Heart left ventricle (tissue), 13 donors: ENCODE data around the gene ZBTB20.

Experiments used
- CTCF ChIP-seq, 12 donors: fragments of 200-600 bp; sonication (generic) in 4 of 12; IDR thresholded peaks; one replicate each; pipeline versions ENCODE4 v1.5.0 to v1.8.0; 2018 to 2022; ENCODE audit warnings: antibody characterized with exemption in 12 of 12, mild to moderate bottlenecking in 5 of 12
- POLR2A ChIP-seq, 2 donors: fragments of 450-650 bp; IDR thresholded peaks; one replicate each; pipeline ENCODE4 v1.6.1; 2017; ENCODE audit warnings: antibody characterized with exemption in 2 of 2, mild to moderate bottlenecking in 2 of 2, moderate library complexity in 2 of 2
- donor health status: ischemic (EF 13 %, LVEDD 7.1; RV severe dilation, severe dysfunction).
- donor health status: DM: no; HTN: yes; CAD: no.
- donor health status: DM: no; HTN: no; CAD: no.
- donor health status: ischemic (EF 25% LVEDD 6.9; RV normal size, moderate dysfunction).
- donor health status: ischemic (EF 25% LVEDD 5.7; RV mildly dilated, moderate dysfunction).
- donor health status: ischemic (EF 35%, LVEDD 5.7; RV mildly dilated, moderate dysfunction).
- donor health status: nonischemic (EF 11% LVEDD 7.7; RV severe dilation, severe dysfunction).
- donor health status: DM: yes; HTN: yes; CAD: no.
- donor health status: PGD.
- donor health status: ischemic (EF 29% LVEDD 5.4; RV normal size, mild dysfunction).
- donor health status: nonischemic (EF 23%, LVEDD 6.1; RV moderate dilation, normal function).

- TF ChIP-seq CTCF (IDR thresholded peaks at IDR 0.05), result no peak
- no peak for TF ChIP-seq POLR2A (IDR thresholded peaks at IDR 0.05)
Observed at GRCh38 chr3:114671741-114672510, 475.2 kb downstream of the ZBTB20 start.
